ENCODE results near the gene SEMA4B. TPM values are rescaled to one million over a fixed set of nuclear protein-coding genes. Genes with fewer than 3 reads are reported as not detected.

The SEMA4B gene
- total and polyA plus RNA-seq, 9 of the 15 experiments (the other 6 are each of a cell fraction or from before 2014, with no cell fraction given), result 1.3 to 33.6 (median 11.0) TPM

GRCh38 chr15:90213122-90213817, 12.1 kb downstream of the SEMA4B start (continued):
- TF ChIP-seq RREB1 (CRISPR knock-in tag; IDR thresholded peaks at IDR 0.05), result no peak
- TF ChIP-seq E2F5 (CRISPR knock-in tag; IDR thresholded peaks at IDR 0.05), result no peak
- no peak for TF ChIP-seq TOE1 (IDR thresholded peaks at IDR 0.05; ENCODE audit: borderline replicate concordance)
- no peak for TF ChIP-seq TOE1 (CRISPR knock-in tag; IDR thresholded peaks at IDR 0.05; ENCODE audit: borderline replicate concordance, low read depth)
- TF ChIP-seq IRF9 (tag; IDR thresholded peaks at IDR 0.05), result no peak
- TF ChIP-seq CTCF (IDR thresholded peaks at IDR 0.05 in 2 of 3, conservative IDR thresholded peaks at IDR 0.05 in 1 of 3; ENCODE audit: insufficient read depth in 2 of 3, low read depth in 1 of 3, low read length in 3 of 3), result no peak
- TF ChIP-seq ZNF165 (CRISPR knock-in tag; IDR thresholded peaks at IDR 0.05; ENCODE audit: borderline replicate concordance), result no peak
- TF ChIP-seq PHTF2 (CRISPR knock-in tag; IDR thresholded peaks at IDR 0.05), result no peak
- no peak for TF ChIP-seq ZNF507 (tag; conservative IDR thresholded peaks at IDR 0.05)
- peak; percentile 46; the same call in 1 of the 2 replicates for TF ChIP-seq GATAD2B (IDR thresholded peaks at IDR 0.05; ENCODE audit: borderline replicate concordance)
- TF ChIP-seq POLR2AphosphoS5 (IDR thresholded peaks at IDR 0.05; ENCODE audit: control insufficient read depth, insufficient read depth, low read depth, low read length), result peak; percentile 28; the same call in 1 of the 2 replicates
- no peak for TF ChIP-seq SMAD1 (IDR thresholded peaks at IDR 0.05; ENCODE audit: low read depth, low read length, partially characterized antibody)
- no peak for TF ChIP-seq DMBX1 (CRISPR knock-in tag; IDR thresholded peaks at IDR 0.05; ENCODE audit: borderline replicate concordance)
